Activated T-cell treated with anti-CD3 and anti-CD28 coated beads, Interleukin-2, amount 50 U/mL, for 72 hours (primary cell): ENCODE data around the gene FBXL14. TPM values are rescaled to one million over a fixed set of nuclear protein-coding genes. Genes with fewer than 3 reads are reported as not detected.

Experiments
- total RNA-seq, 2 donors: library from RNA; stranded (reverse); gene quantifications; one replicate each; pipeline ENCODE4 v1.2.3, GENCODE V29; 2022

Gene FBXL14
- total RNA-seq, 2 donors from 2014 or later = 18.1 to 19.9 TPM

Other genes starting within 250 kb of the FBXL14 start
- under 1 TPM; 0.22 to 0.51 TPM for gene WNT5B, start 34.6 kb upstream of the FBXL14 start, total RNA-seq
- gene ADIPOR2, start 96.5 kb upstream of the FBXL14 start, total RNA-seq = 10 to 100 TPM; 37.0 to 43.5 TPM
- gene LRTM2, start 226.0 kb upstream of the FBXL14 start, total RNA-seq = under 1 TPM in 1 of 2 donors, not detected in 1; 0.14 TPM